Endothelial cell (in vitro differentiated cells): Measurements from ENCODE around the gene IL10. TPM values are rescaled to one million over a fixed set of nuclear protein-coding genes. Genes with fewer than 3 reads are reported as not detected.

Experiments used
- DNase-seq: peaks from one replicate; pipeline ENCODE4 v3.0.0; 2021; ENCODE audit warnings: low spot score
- H3K27ac Mint-ChIP-seq: one replicate; pipeline ENCODE4 v1.8.0; 2021; ENCODE audit warnings: mixed read lengths, inconsistent platforms; ENCODE audit not compliant: unreplicated experiment
- H3K27me3 Mint-ChIP-seq: one replicate; pipeline ENCODE4 v1.8.0; 2021; ENCODE audit warnings: mild to moderate bottlenecking, moderate library complexity, mixed read lengths, inconsistent platforms; ENCODE audit not compliant: unreplicated experiment
- H3K36me3 Mint-ChIP-seq: one replicate; pipeline ENCODE4 v1.8.0; 2021; ENCODE audit warnings: mild to moderate bottlenecking, low read depth, mixed read lengths, inconsistent platforms; ENCODE audit not compliant: unreplicated experiment
- H3K4me1 Mint-ChIP-seq: one replicate; pipeline ENCODE4 v1.8.0; 2021; ENCODE audit warnings: mild to moderate bottlenecking, mixed read lengths, inconsistent platforms; ENCODE audit not compliant: unreplicated experiment
- H3K4me3 Mint-ChIP-seq: one replicate; pipeline ENCODE4 v1.8.0; 2021; ENCODE audit warnings: mild to moderate bottlenecking, mixed read lengths, inconsistent platforms; ENCODE audit not compliant: unreplicated experiment
- H3K9me3 Mint-ChIP-seq: one replicate; pipeline ENCODE4 v1.8.0; 2021; ENCODE audit warnings: mixed read lengths, inconsistent platforms; ENCODE audit not compliant: unreplicated experiment
- CTCF ChIP-seq: fragments of 200-600 bp; sonication (generic); IDR thresholded peaks from one replicate; pipeline ENCODE4 v1.5.0; 2021; ENCODE audit warnings: antibody characterized with exemption; ENCODE audit not compliant: unreplicated experiment
- total RNA-seq: library from RNA; stranded (reverse); fragmentation: NEBNext Ultra II Directional; extraction: Animal tissue kit (Norgen Biotek cat#: 25700); gene quantifications from one replicate; pipeline ENCODE4 v1.2.1, GENCODE V29; 2021; ENCODE audit not compliant: unreplicated experiment

IL10 gene
- total RNA-seq, 1 donor from 2014 or later, result not detected

GRCh38 chr1:206741142-206741701, 31.1 kb downstream of the IL10 start:
- H3K36me3 Mint-ChIP-seq, result no peaks in the 10 kb centered on the region
- peaks cover 6% of the 10 kb centered on the region for H3K27me3 Mint-ChIP-seq
- H3K9me3 Mint-ChIP-seq, result no peaks in the 10 kb centered on the region
- TF ChIP-seq CTCF, result no peak
- H3K4me3 Mint-ChIP-seq, result no peak overlapping the region
- no peak overlapping the region for H3K27ac Mint-ChIP-seq
- peaks cover 9% of the 10 kb centered on the region for H3K4me1 Mint-ChIP-seq
- no peak for DNase-seq

- Mint-ChIP-seq H3K9me3 (no peaks in the 10 kb centered on the region), H3K27me3 (peaks cover 6% of the 10 kb centered on the region), H3K27ac (no peak overlapping the region), H3K4me3 (no peak overlapping the region), H3K36me3 (peaks cover 6% of the 10 kb centered on the region), H3K4me1 (peaks cover 11% of the 10 kb centered on the region)
- no peak for DNase-seq
- no peak for TF ChIP-seq CTCF
These were observed 32.8 kb downstream of the IL10 start for GRCh38 chr1:206739411-206740076.

GRCh38 chr1:206738370-206739366, 33.6 kb downstream of the IL10 start:
- TF ChIP-seq CTCF, result peak; percentile 19
- Mint-ChIP-seq H3K4me3 (no peak overlapping the region), H3K4me1 (peaks cover 11% of the 10 kb centered on the region), H3K27ac (no peak overlapping the region), H3K36me3 (peaks cover 9% of the 10 kb centered on the region), H3K9me3 (no peaks in the 10 kb centered on the region), H3K27me3 (peaks cover 6% of the 10 kb centered on the region)
- DNase-seq, result no peak

DNA sequence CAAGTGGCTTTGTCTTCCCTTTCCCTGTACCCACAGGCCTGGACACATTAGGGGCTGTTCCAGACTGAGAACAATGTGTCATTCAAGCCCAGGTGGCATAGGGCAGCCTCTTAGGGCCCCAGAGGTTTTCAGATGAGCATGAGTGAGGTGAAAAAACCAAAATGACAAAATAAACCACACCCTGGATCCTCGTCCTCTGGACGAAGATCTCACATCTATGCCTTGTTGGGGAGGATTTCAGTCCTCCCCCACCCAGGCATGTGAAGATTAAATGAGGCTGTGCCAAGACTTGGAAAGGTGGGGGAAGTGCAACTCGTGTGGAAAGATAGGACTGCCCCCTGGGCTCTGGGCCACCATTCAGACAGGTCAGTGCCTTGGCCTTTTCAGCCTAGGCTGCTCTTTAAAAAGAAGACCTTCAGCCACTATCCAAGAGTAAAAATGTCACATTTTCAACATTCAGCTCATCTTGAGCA, 34.5 kb downstream of the IL10 start:
- H3K36me3 Mint-ChIP-seq, result peaks cover 17% of the 10 kb centered on the region
- TF ChIP-seq CTCF, result no peak
- peaks cover 15% of the 10 kb centered on the region for H3K4me1 Mint-ChIP-seq
- no peak overlapping the region for H3K4me3 Mint-ChIP-seq
- H3K27ac Mint-ChIP-seq, result no peak overlapping the region
- no peaks in the 10 kb centered on the region for H3K9me3 Mint-ChIP-seq
- DNase-seq, result no peak
- peaks cover 13% of the 10 kb centered on the region for H3K27me3 Mint-ChIP-seq
